Osteoblast (primary cell): ENCODE data around the gene SLC16A9. TPM values are rescaled to one million over a fixed set of nuclear protein-coding genes. Genes with fewer than 3 reads are reported as not detected.

Experiments used
- DNase-seq: peaks from one replicate; pipeline ENCODE4 v3.0.0; 2011; ENCODE audit warnings: low spot score, mixed read lengths; ENCODE audit not compliant: insufficient read length; ENCODE audit errors: missing footprints
- H2AFZ ChIP-seq: 2 replicates; pipeline ENCODE4 v1.6.0; 2011; ENCODE audit warnings: mild to moderate bottlenecking, low read length
- H3K27ac ChIP-seq: 2 replicates; pipeline ENCODE4 v1.5.1; 2011; ENCODE audit warnings: mild to moderate bottlenecking, low read depth, low read length, moderate library complexity
- H3K27me3 ChIP-seq: 2 replicates; pipeline ENCODE4 v1.6.0; 2012; ENCODE audit warnings: mild to moderate bottlenecking, control low read depth, inconsistent platforms, low read length, moderate library complexity; ENCODE audit not compliant: insufficient read depth
- H3K36me3 ChIP-seq: 2 replicates; pipeline ENCODE4 v1.5.1; 2011; ENCODE audit warnings: mild to moderate bottlenecking, low read length, control low read depth, moderate library complexity; ENCODE audit not compliant: insufficient read depth
- H3K4me1 ChIP-seq: 2 replicates; pipeline ENCODE4 v1.5.1; 2011; ENCODE audit warnings: mild to moderate bottlenecking, low read length, control low read depth, moderate library complexity; ENCODE audit not compliant: insufficient read depth
- H3K4me2 ChIP-seq: 2 replicates; pipeline ENCODE4 v1.6.0; 2011; ENCODE audit warnings: mild to moderate bottlenecking, low read length; ENCODE audit not compliant: insufficient read depth
- H3K4me3 ChIP-seq: fragments of 200-600 bp; sonication (generic); 3 replicates; pipeline ENCODE4 v1.5.1; 2012; ENCODE audit warnings: mild to moderate bottlenecking, low read length, inconsistent platforms; ENCODE audit not compliant: insufficient read depth
- H3K79me2 ChIP-seq: 2 replicates; pipeline ENCODE4 v1.6.0; 2012; ENCODE audit warnings: mild to moderate bottlenecking, low read length, control low read depth, inconsistent platforms; ENCODE audit not compliant: insufficient read depth
- H3K9me3 ChIP-seq: 2 replicates; pipeline ENCODE4 v1.5.1; 2011; ENCODE audit warnings: low read depth, low read length, control low read depth
- H4K20me1 ChIP-seq: 2 replicates; pipeline ENCODE4 v1.6.0; 2012; ENCODE audit warnings: mild to moderate bottlenecking, low read length, control low read depth; ENCODE audit not compliant: insufficient read depth
- CTCF ChIP-seq: IDR thresholded peaks from 2 replicates; pipeline ENCODE4 v1.5.1; 2011; ENCODE audit warnings: mild to moderate bottlenecking, low read depth, low read length, moderate library complexity; ENCODE audit errors: extremely low read depth
- total RNA-seq: library from RNA; depleted of rRNA; stranded (reverse); fragments of >200 nt; gene quantifications from 2 replicates; pipeline ENCODE4 v1.2.3, GENCODE V29; 2012

Gene SLC16A9
- total RNA-seq, 1 donor = 0.72 TPM

GRCh38 chr10:59622320-59623132 is 87.1 kb downstream of the SLC16A9 start:
- no peak overlapping the region for H3K27ac ChIP-seq
- H3K79me2 ChIP-seq = no peaks in the 10 kb centered on the region
- H3K9me3 ChIP-seq = no peaks in the 10 kb centered on the region
- no peaks in the 10 kb centered on the region for H3K27me3 ChIP-seq
- H3K4me2 ChIP-seq = no peak overlapping the region
- no peak overlapping the region for H3K4me3 ChIP-seq
- no peaks in the 10 kb centered on the region for H3K36me3 ChIP-seq
- peak overlapping the region; percentile 87 for H2AFZ ChIP-seq
- DNase-seq = peak; percentile 52
- no peaks in the 10 kb centered on the region for H4K20me1 ChIP-seq
- H3K4me1 ChIP-seq = peaks cover 2% of the 10 kb centered on the region
- peak; percentile 57 for TF ChIP-seq CTCF

GRCh38 chr10:59621771-59622170 is 87.9 kb downstream of the SLC16A9 start:
- Histone ChIP-seq H3K27me3 (no peaks in the 10 kb centered on the region), H3K9me3 (no peaks in the 10 kb centered on the region), H3K27ac (no peak overlapping the region), H2AFZ (peak overlapping the region; percentile 25), H3K4me3 (no peak overlapping the region), H3K4me1 (peaks cover 2% of the 10 kb centered on the region), H3K36me3 (no peaks in the 10 kb centered on the region), H3K79me2 (no peaks in the 10 kb centered on the region), H4K20me1 (no peaks in the 10 kb centered on the region), H3K4me2 (no peak overlapping the region)
- no peak for TF ChIP-seq CTCF
- DNase-seq = no peak

DNA sequence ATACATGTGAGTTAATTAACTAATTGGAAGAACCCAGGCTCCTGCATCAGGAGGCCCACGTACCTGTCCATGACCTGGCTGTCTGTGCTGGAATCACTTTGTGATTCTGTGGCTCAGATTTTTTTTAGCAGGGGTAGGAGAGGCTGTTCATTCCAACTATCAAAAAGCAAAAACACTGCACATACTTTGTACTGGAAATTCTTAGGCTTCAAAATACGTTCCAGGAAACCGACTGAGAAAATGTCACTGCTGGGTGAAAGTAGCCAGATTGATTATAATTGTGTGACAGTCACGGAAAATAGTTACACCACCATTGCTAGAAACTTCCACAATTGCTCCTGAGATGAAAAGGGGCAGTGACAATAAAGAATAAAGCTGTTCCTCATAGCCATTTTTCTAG is 91.0 kb downstream of the SLC16A9 start:
- Histone ChIP-seq H3K4me2 (no peak overlapping the region), H3K79me2 (no peaks in the 10 kb centered on the region), H3K27me3 (no peaks in the 10 kb centered on the region), H3K9me3 (no peaks in the 10 kb centered on the region), H3K27ac (no peak overlapping the region), H3K4me1 (peaks cover under 1% of the 10 kb centered on the region), H3K4me3 (no peak overlapping the region), H2AFZ (no peak overlapping the region), H3K36me3 (no peaks in the 10 kb centered on the region), H4K20me1 (no peaks in the 10 kb centered on the region)
- no peak for TF ChIP-seq CTCF
- DNase-seq = no peak

GRCh38 chr10:59617996-59618395 is 91.7 kb downstream of the SLC16A9 start:
- Histone ChIP-seq H3K36me3 (no peaks in the 10 kb centered on the region), H3K4me3 (no peak overlapping the region), H4K20me1 (no peaks in the 10 kb centered on the region), H3K9me3 (no peaks in the 10 kb centered on the region), H2AFZ (no peak overlapping the region), H3K27me3 (no peaks in the 10 kb centered on the region), H3K27ac (no peak overlapping the region), H3K79me2 (no peaks in the 10 kb centered on the region), H3K4me2 (no peak overlapping the region), H3K4me1 (no peaks in the 10 kb centered on the region)
- DNase-seq = no peak
- TF ChIP-seq CTCF = no peak
